Body of pancreas (tissue), 4 donors: ENCODE results near the gene SIL1.

ENCODE experiments used
- POLR2A ChIP-seq, 3 donors: fragments of 450-650 bp; IDR thresholded peaks; one replicate each; pipeline ENCODE4 v1.6.1; 2016; ENCODE audit warnings: antibody characterized with exemption in 3 of 3, mild to moderate bottlenecking in 2 of 3
- TF ChIP-seq, protein P1 (sequence below), 7 experiments: fragments of 450-650 bp in 4 of 7; fragments of 200-600 bp in 3 of 7; sonication (generic) in 3 of 7; IDR thresholded peaks; one replicate each; pipeline ENCODE4 v1.5.1; 2016 to 2019; ENCODE audit warnings: antibody characterized with exemption in 7 of 7

DNA sequence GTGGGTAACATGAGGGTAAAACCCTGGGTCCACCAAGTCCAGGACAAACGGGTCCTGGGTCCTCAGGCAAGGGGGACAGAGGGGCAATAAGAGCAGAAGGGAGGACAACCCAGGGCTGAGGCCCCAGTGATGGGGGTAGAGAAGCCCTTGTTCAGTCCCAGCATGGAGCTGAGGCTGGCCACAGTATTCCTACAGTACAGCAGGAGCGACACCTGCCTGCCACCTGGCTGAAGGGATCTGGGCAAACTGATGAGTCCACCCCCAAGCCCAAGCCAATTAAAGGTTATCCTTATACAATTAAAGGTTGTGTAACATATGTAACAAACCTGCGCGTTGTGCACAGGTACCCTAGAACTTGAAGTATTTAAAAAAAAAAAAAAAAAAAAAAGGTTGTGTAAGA lies 225.3 kb downstream of the SIL1 start:
- TF ChIP-seq, protein P1, sequence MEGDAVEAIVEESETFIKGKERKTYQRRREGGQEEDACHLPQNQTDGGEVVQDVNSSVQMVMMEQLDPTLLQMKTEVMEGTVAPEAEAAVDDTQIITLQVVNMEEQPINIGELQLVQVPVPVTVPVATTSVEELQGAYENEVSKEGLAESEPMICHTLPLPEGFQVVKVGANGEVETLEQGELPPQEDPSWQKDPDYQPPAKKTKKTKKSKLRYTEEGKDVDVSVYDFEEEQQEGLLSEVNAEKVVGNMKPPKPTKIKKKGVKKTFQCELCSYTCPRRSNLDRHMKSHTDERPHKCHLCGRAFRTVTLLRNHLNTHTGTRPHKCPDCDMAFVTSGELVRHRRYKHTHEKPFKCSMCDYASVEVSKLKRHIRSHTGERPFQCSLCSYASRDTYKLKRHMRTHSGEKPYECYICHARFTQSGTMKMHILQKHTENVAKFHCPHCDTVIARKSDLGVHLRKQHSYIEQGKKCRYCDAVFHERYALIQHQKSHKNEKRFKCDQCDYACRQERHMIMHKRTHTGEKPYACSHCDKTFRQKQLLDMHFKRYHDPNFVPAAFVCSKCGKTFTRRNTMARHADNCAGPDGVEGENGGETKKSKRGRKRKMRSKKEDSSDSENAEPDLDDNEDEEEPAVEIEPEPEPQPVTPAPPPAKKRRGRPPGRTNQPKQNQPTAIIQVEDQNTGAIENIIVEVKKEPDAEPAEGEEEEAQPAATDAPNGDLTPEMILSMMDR (IDR thresholded peaks at IDR 0.05) = peak; percentile 23 to 68 (median 62)
- TF ChIP-seq POLR2A (IDR thresholded peaks at IDR 0.05) = no peak
